HEK293 (cell line): Measurements from ENCODE around the gene SRRM2.

ENCODE experiments used
- CTCF ChIA-PET: fragments of 350-600 bp; formaldehyde crosslinking; extraction: SDS; loops from one replicate; lab custom pipeline; 2021; ENCODE audit warnings: antibody characterized with exemption; lab: Yijun Ruan, JAX
- POLR2A ChIA-PET: fragments of 300-600 bp; formaldehyde crosslinking; extraction: SDS; loops from one replicate; lab custom pipeline; 2020; ENCODE audit warnings: antibody characterized with exemption, inconsistent platforms; lab: Yijun Ruan, JAX
- H3K27ac ChIP-seq: fragments of 200-500 bp; sonication (Bioruptor generic); 2 replicates; pipeline ENCODE4 v1.5.1; 2014; ENCODE audit warnings: low read depth, low read length, control low read depth, inconsistent platforms; ENCODE audit errors: extremely low read depth
- H3K36me3 ChIP-seq, 2 experiments: fragments of 200-500 bp in 1 of 2; sonication (Bioruptor generic) in 1 of 2; 1 replicate in 1 of 2; 2 replicates in 1 of 2; pipeline ENCODE4 v1.5.1; 2014 to 2017; ENCODE audit warnings: inconsistent platforms in 2 of 2, low read length in 2 of 2; ENCODE audit not compliant: control insufficient read depth in 2 of 2, insufficient read depth in 1 of 2
- H3K4me1 ChIP-seq: fragments of 200-500 bp; sonication (Bioruptor generic); 2 replicates; pipeline ENCODE4 v1.5.1; 2014; ENCODE audit warnings: mild to moderate bottlenecking, low read length, inconsistent platforms; ENCODE audit not compliant: control insufficient read depth, insufficient read depth
- H3K4me3 ChIP-seq: 2 replicates; pipeline ENCODE4 v1.5.1; 2011; ENCODE audit warnings: low read depth, mild to moderate bottlenecking, control low read depth, low read length, moderate library complexity
- H3K9me3 ChIP-seq: fragments of 200-500 bp; sonication (Bioruptor generic); 2 replicates; pipeline ENCODE4 v1.5.1; 2014; ENCODE audit warnings: low read depth, low read length, inconsistent platforms; ENCODE audit not compliant: control insufficient read depth, insufficient read depth
- SCRT1 ChIP-seq: fragments of 450-650 bp; formaldehyde crosslinking; IDR thresholded peaks from 2 replicates; pipeline ENCODE4 v1.5.1; 2016; ENCODE audit warnings: missing biosample characterization, missing genetic modification characterization, borderline replicate concordance
- SP3 ChIP-seq: fragments of 450-650 bp; formaldehyde crosslinking; IDR thresholded peaks from 2 replicates; pipeline ENCODE4 v1.5.1; 2016; ENCODE audit warnings: missing biosample characterization, missing genetic modification characterization
- YY2 ChIP-seq: fragments of 450-650 bp; formaldehyde crosslinking; IDR thresholded peaks from 2 replicates; pipeline ENCODE4 v1.5.1; 2016; ENCODE audit warnings: missing biosample characterization, missing genetic modification characterization
- ZBTB17 ChIP-seq: fragments of 450-650 bp; formaldehyde crosslinking; IDR thresholded peaks from 2 replicates; pipeline ENCODE4 v1.5.1; 2016; ENCODE audit warnings: missing biosample characterization, missing genetic modification characterization
- ZNF121 ChIP-seq: fragments of 450-650 bp; formaldehyde crosslinking; IDR thresholded peaks from 2 replicates; pipeline ENCODE4 v1.5.1; 2016; ENCODE audit warnings: missing biosample characterization, missing genetic modification characterization
- ZNF169 ChIP-seq: fragments of 450-650 bp; formaldehyde crosslinking; IDR thresholded peaks from 2 replicates; pipeline ENCODE4 v1.5.1; 2016; ENCODE audit warnings: missing biosample characterization, missing genetic modification characterization
- ZNF174 ChIP-seq: fragments of 450-650 bp; formaldehyde crosslinking; IDR thresholded peaks from 2 replicates; pipeline ENCODE4 v1.5.0; 2017; ENCODE audit warnings: missing biosample characterization, mild to moderate bottlenecking, missing genetic modification characterization
- ZNF248 ChIP-seq: fragments of 450-650 bp; formaldehyde crosslinking; IDR thresholded peaks from 2 replicates; pipeline ENCODE4 v1.5.1; 2017; ENCODE audit warnings: missing biosample characterization, missing genetic modification characterization
- ZNF394 ChIP-seq: fragments of 450-650 bp; formaldehyde crosslinking; IDR thresholded peaks from 2 replicates; pipeline ENCODE4 v1.5.1; 2016; ENCODE audit warnings: missing biosample characterization, missing genetic modification characterization, mild to moderate bottlenecking, moderate library complexity, borderline replicate concordance
- ZNF404 ChIP-seq: fragments of 450-650 bp; formaldehyde crosslinking; IDR thresholded peaks from 2 replicates; pipeline ENCODE4 v1.5.1; 2017; ENCODE audit warnings: missing biosample characterization, missing genetic modification characterization
- ZNF596 ChIP-seq: fragments of 450-650 bp; IDR thresholded peaks from 2 replicates; pipeline ENCODE4 v1.5.0; 2018; ENCODE audit warnings: missing biosample characterization, mild to moderate bottlenecking, missing genetic modification characterization, moderate library complexity
- ZNF624 ChIP-seq: fragments of 450-650 bp; formaldehyde crosslinking; IDR thresholded peaks from 2 replicates; pipeline ENCODE4 v1.5.1; 2017; ENCODE audit warnings: missing biosample characterization, missing genetic modification characterization
- ZNF76 ChIP-seq: fragments of 450-650 bp; formaldehyde crosslinking; IDR thresholded peaks from 2 replicates; pipeline ENCODE4; 2016; ENCODE audit warnings: low read depth, missing biosample characterization, missing genetic modification characterization, borderline replicate concordance
- ZSCAN16 ChIP-seq: fragments of 450-650 bp; formaldehyde crosslinking; IDR thresholded peaks from 2 replicates; pipeline ENCODE4 v1.5.1; 2016; ENCODE audit warnings: missing biosample characterization, missing genetic modification characterization
- ZSCAN23 ChIP-seq: fragments of 450-650 bp; formaldehyde crosslinking; IDR thresholded peaks from 2 replicates; pipeline ENCODE4 v1.5.1; 2016; ENCODE audit warnings: missing biosample characterization, missing genetic modification characterization
- ZXDB ChIP-seq: fragments of 450-650 bp; formaldehyde crosslinking; IDR thresholded peaks from 2 replicates; pipeline ENCODE4 v1.5.1; 2016; ENCODE audit warnings: missing biosample characterization, missing genetic modification characterization
- TF ChIP-seq, protein P1 (sequence below): fragments of 450-650 bp; formaldehyde crosslinking; IDR thresholded peaks from 2 replicates; pipeline ENCODE4 v1.5.1; 2017; ENCODE audit warnings: missing biosample characterization, missing genetic modification characterization
- TF ChIP-seq, protein P2 (sequence below): fragments of 450-650 bp; formaldehyde crosslinking; IDR thresholded peaks from 2 replicates; pipeline ENCODE4 v1.5.1; 2017; ENCODE audit warnings: missing biosample characterization, missing genetic modification characterization
- TF ChIP-seq, protein P3 (sequence below): fragments of 450-650 bp; formaldehyde crosslinking; IDR thresholded peaks from 2 replicates; pipeline ENCODE4 v1.5.1; 2016; ENCODE audit warnings: missing biosample characterization, missing genetic modification characterization, borderline replicate concordance
- TF ChIP-seq, protein P4 (sequence below): fragments of 450-650 bp; formaldehyde crosslinking; IDR thresholded peaks from 2 replicates; pipeline ENCODE4 v1.5.1; 2016; ENCODE audit warnings: missing biosample characterization, missing genetic modification characterization
- TF ChIP-seq, protein P5 (sequence below): fragments of 450-650 bp; formaldehyde crosslinking; IDR thresholded peaks from 2 replicates; pipeline ENCODE4 v1.5.1; 2016; ENCODE audit warnings: missing biosample characterization, missing genetic modification characterization
- TF ChIP-seq, protein P6 (sequence below): fragments of 450-650 bp; formaldehyde crosslinking; IDR thresholded peaks from 2 replicates; pipeline ENCODE4 v1.5.1; 2016; ENCODE audit warnings: missing biosample characterization, missing genetic modification characterization

SRRM2 gene

DNA sequence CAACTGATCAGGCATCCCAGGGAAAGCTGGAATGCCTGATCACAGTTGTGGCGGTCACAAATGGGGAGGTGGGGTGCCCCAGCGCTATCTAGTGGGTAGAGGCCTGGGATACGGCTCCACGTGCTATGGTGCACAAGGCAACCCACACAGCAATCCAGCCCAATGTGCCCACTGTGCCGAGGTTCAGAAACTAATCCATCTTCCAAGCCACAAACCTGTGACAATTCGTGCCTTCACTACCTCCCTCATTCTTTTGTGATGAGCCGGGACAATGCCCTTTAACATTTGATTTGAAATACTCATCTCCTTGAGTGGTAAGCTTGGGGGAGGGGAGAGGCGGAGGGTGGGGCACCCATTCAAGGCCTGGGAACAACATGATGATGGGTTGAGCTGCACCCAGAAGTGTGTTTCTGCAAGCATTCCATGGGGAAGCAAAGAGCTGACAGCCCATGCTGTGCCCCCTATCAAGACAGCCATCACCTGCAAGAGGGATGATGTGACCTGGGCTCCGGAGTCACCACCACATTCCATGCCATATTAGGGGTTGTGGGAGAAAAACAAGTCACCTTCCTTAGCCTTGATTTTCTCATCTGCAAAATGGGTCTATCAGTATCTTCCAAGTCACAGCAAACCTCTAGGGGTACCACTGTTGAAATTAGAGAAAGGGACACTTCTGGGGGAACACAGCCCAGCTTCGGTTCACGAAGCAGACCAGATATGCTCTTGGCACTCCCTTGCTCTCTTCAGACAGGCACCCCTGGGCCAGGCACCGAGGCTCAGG lies 20.9 kb downstream of the SRRM2 start:
- H3K36me3 ChIP-seq = peaks cover 14 to 76% of the 10 kb centered on the region in 2 experiments
- POLR2A ChIA-PET = interaction anchor here (1.5 to 1.9 kb wide), 3 partner anchors 9 to 91 kb away, joined by 6 to 8 read pairs (median 6); partner anchors contain the start of genes KCTD5 and SRRM2
- H3K4me1 ChIP-seq = peaks cover 2% of the 10 kb centered on the region
- TF ChIP-seq ZBTB17 (tag by site-specific recombination) = 0 out of 2 replicates have a peak, but pooled peaks have one; percentile 31
- TF ChIP-seq SCRT1 (tag by site-specific recombination) = no peak
- TF ChIP-seq, protein P1, sequence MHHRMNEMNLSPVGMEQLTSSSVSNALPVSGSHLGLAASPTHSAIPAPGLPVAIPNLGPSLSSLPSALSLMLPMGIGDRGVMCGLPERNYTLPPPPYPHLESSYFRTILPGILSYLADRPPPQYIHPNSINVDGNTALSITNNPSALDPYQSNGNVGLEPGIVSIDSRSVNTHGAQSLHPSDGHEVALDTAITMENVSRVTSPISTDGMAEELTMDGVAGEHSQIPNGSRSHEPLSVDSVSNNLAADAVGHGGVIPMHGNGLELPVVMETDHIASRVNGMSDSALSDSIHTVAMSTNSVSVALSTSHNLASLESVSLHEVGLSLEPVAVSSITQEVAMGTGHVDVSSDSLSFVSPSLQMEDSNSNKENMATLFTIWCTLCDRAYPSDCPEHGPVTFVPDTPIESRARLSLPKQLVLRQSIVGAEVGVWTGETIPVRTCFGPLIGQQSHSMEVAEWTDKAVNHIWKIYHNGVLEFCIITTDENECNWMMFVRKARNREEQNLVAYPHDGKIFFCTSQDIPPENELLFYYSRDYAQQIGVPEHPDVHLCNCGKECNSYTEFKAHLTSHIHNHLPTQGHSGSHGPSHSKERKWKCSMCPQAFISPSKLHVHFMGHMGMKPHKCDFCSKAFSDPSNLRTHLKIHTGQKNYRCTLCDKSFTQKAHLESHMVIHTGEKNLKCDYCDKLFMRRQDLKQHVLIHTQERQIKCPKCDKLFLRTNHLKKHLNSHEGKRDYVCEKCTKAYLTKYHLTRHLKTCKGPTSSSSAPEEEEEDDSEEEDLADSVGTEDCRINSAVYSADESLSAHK = 0 out of 2 replicates have a peak, but pooled peaks have one; percentile 11
- TF ChIP-seq, protein P2, sequence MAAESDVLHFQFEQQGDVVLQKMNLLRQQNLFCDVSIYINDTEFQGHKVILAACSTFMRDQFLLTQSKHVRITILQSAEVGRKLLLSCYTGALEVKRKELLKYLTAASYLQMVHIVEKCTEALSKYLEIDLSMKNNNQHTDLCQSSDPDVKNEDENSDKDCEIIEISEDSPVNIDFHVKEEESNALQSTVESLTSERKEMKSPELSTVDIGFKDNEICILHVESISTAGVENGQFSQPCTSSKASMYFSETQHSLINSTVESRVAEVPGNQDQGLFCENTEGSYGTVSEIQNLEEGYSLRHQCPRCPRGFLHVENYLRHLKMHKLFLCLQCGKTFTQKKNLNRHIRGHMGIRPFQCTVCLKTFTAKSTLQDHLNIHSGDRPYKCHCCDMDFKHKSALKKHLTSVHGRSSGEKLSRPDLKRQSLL (tag by site-specific recombination) = 0 out of 2 replicates have a peak, but pooled peaks have one; percentile 42
- TF ChIP-seq ZNF76 = no peak
- TF ChIP-seq, protein P3, sequence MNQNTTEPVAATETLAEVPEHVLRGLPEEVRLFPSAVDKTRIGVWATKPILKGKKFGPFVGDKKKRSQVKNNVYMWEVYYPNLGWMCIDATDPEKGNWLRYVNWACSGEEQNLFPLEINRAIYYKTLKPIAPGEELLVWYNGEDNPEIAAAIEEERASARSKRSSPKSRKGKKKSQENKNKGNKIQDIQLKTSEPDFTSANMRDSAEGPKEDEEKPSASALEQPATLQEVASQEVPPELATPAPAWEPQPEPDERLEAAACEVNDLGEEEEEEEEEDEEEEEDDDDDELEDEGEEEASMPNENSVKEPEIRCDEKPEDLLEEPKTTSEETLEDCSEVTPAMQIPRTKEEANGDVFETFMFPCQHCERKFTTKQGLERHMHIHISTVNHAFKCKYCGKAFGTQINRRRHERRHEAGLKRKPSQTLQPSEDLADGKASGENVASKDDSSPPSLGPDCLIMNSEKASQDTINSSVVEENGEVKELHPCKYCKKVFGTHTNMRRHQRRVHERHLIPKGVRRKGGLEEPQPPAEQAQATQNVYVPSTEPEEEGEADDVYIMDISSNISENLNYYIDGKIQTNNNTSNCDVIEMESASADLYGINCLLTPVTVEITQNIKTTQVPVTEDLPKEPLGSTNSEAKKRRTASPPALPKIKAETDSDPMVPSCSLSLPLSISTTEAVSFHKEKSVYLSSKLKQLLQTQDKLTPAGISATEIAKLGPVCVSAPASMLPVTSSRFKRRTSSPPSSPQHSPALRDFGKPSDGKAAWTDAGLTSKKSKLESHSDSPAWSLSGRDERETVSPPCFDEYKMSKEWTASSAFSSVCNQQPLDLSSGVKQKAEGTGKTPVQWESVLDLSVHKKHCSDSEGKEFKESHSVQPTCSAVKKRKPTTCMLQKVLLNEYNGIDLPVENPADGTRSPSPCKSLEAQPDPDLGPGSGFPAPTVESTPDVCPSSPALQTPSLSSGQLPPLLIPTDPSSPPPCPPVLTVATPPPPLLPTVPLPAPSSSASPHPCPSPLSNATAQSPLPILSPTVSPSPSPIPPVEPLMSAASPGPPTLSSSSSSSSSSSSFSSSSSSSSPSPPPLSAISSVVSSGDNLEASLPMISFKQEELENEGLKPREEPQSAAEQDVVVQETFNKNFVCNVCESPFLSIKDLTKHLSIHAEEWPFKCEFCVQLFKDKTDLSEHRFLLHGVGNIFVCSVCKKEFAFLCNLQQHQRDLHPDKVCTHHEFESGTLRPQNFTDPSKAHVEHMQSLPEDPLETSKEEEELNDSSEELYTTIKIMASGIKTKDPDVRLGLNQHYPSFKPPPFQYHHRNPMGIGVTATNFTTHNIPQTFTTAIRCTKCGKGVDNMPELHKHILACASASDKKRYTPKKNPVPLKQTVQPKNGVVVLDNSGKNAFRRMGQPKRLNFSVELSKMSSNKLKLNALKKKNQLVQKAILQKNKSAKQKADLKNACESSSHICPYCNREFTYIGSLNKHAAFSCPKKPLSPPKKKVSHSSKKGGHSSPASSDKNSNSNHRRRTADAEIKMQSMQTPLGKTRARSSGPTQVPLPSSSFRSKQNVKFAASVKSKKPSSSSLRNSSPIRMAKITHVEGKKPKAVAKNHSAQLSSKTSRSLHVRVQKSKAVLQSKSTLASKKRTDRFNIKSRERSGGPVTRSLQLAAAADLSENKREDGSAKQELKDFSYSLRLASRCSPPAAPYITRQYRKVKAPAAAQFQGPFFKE (tag by site-specific recombination) = no peak
- TF ChIP-seq ZNF404 (tag by site-specific recombination) = no peak
- TF ChIP-seq YY2 (tag by site-specific recombination) = no peak
- TF ChIP-seq ZNF248 (tag by site-specific recombination) = no peak
- 0 out of 2 replicates have a peak, but pooled peaks have one; percentile 22 for TF ChIP-seq ZSCAN23
- TF ChIP-seq, protein P4, sequence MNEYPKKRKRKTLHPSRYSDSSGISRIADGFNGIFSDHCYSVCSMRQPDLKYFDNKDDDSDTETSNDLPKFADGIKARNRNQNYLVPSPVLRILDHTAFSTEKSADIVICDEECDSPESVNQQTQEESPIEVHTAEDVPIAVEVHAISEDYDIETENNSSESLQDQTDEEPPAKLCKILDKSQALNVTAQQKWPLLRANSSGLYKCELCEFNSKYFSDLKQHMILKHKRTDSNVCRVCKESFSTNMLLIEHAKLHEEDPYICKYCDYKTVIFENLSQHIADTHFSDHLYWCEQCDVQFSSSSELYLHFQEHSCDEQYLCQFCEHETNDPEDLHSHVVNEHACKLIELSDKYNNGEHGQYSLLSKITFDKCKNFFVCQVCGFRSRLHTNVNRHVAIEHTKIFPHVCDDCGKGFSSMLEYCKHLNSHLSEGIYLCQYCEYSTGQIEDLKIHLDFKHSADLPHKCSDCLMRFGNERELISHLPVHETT (tag by site-specific recombination) = peak; percentile 27; the same call in 1 of the 2 replicates
- TF ChIP-seq ZNF174 (tag by site-specific recombination) = no peak
- TF ChIP-seq, protein P5, sequence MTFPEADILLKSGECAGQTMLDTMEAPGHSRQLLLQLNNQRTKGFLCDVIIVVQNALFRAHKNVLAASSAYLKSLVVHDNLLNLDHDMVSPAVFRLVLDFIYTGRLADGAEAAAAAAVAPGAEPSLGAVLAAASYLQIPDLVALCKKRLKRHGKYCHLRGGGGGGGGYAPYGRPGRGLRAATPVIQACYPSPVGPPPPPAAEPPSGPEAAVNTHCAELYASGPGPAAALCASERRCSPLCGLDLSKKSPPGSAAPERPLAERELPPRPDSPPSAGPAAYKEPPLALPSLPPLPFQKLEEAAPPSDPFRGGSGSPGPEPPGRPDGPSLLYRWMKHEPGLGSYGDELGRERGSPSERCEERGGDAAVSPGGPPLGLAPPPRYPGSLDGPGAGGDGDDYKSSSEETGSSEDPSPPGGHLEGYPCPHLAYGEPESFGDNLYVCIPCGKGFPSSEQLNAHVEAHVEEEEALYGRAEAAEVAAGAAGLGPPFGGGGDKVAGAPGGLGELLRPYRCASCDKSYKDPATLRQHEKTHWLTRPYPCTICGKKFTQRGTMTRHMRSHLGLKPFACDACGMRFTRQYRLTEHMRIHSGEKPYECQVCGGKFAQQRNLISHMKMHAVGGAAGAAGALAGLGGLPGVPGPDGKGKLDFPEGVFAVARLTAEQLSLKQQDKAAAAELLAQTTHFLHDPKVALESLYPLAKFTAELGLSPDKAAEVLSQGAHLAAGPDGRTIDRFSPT (tag by site-specific recombination) = peak; percentile 12; the same call in 1 of the 2 replicates
- no peak for TF ChIP-seq ZNF394 (tag by site-specific recombination)
- TF ChIP-seq ZSCAN16 = no peak
- no peak for TF ChIP-seq ZXDB
- TF ChIP-seq ZNF169 (tag by site-specific recombination) = no peak
- TF ChIP-seq, protein P6, sequence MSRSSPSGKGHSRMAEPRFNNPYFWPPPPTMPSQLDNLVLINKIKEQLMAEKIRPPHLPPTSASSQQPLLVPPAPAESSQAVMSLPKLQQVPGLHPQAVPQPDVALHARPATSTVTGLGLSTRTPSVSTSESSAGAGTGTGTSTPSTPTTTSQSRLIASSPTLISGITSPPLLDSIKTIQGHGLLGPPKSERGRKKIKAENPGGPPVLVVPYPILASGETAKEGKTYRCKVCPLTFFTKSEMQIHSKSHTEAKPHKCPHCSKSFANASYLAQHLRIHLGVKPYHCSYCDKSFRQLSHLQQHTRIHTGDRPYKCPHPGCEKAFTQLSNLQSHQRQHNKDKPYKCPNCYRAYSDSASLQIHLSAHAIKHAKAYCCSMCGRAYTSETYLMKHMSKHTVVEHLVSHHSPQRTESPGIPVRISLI (tag by site-specific recombination) = no peak
- TF ChIP-seq ZNF596 (tag by site-specific recombination) = no peak
- no peak for TF ChIP-seq ZNF624
- TF ChIP-seq ZNF121 = no peak
- TF ChIP-seq SP3 = no peak

More for the DNA sequence above, 20.9 kb downstream of the SRRM2 start:
- Histone ChIP-seq H3K4me3 (no peak overlapping the region), H3K9me3 (no peaks in the 10 kb centered on the region), H3K27ac (peak overlapping the region; percentile 53; the same call in 1 of the 2 replicates)
- CTCF ChIA-PET = interaction anchor here (1.2 to 1.7 kb wide), 3 partner anchors 49 to 95 kb away, joined by 3 to 8 read pairs (median 3); no protein-coding TSS in a partner anchor
